Nephron progenitor cell (in vitro differentiated cells): ENCODE results near the gene PRPS1.
"Not testable (repeated sequence)": the region's sequence is repeated elsewhere in the genome, so short reads cannot be mapped to it uniquely, and the experiment has no call there.

Source experiments
- DNase-seq: peaks from one replicate; pipeline ENCODE4 v3.0.0; 2021
- H3K27ac Mint-ChIP-seq: 2 replicates; pipeline ENCODE4 v1.8.0; 2021; ENCODE audit warnings: mild to moderate bottlenecking, moderate library complexity, mixed read lengths
- H3K27me3 Mint-ChIP-seq: 2 replicates; pipeline ENCODE4 v1.8.0; 2021; ENCODE audit warnings: mild to moderate bottlenecking, low read depth, mixed read lengths; ENCODE audit not compliant: poor library complexity
- H3K36me3 Mint-ChIP-seq: 2 replicates; pipeline ENCODE4 v1.8.0; 2021; ENCODE audit warnings: low read depth, mixed read lengths
- H3K4me1 Mint-ChIP-seq: 2 replicates; pipeline ENCODE4 v1.8.0; 2021; ENCODE audit warnings: mixed read lengths
- H3K4me3 Mint-ChIP-seq: 2 replicates; pipeline ENCODE4 v1.8.0; 2021; ENCODE audit warnings: mild to moderate bottlenecking, moderate library complexity, mixed read lengths
- H3K9me3 Mint-ChIP-seq: 2 replicates; pipeline ENCODE4 v1.8.0; 2021; ENCODE audit warnings: mild to moderate bottlenecking, moderate library complexity, mixed read lengths
- CTCF ChIP-seq: fragments of 200-600 bp; sonication (generic); IDR thresholded peaks from 2 replicates; pipeline ENCODE4 v1.5.0; 2021; ENCODE audit warnings: antibody characterized with exemption

PRPS1 gene

GRCh38 chrX:107667426-107667825 is 39.1 kb downstream of the PRPS1 start:
- Mint-ChIP-seq H3K36me3 (peaks cover 16% of the 10 kb centered on the region), H3K27ac (no peak overlapping the region), H3K4me3 (no peak overlapping the region), H3K9me3 (peaks cover 42% of the 10 kb centered on the region), H3K27me3 (peaks cover 18% of the 10 kb centered on the region), H3K4me1 (peaks cover 23% of the 10 kb centered on the region)
- DNase-seq: no peak
- no peak for TF ChIP-seq CTCF

GRCh38 chrX:107668710-107669109 is 40.4 kb downstream of the PRPS1 start:
- H3K4me3 Mint-ChIP-seq, H3K27ac Mint-ChIP-seq, DNase-seq: not testable (repeated sequence)
- Mint-ChIP-seq H3K4me1 (peaks cover 24% of the 10 kb centered on the region), H3K9me3 (peaks cover 46% of the 10 kb centered on the region), H3K36me3 (peaks cover 16% of the 10 kb centered on the region), H3K27me3 (peaks cover 14% of the 10 kb centered on the region)

- no peak overlapping the region for H3K27ac Mint-ChIP-seq
- H3K27me3 Mint-ChIP-seq: peaks cover 14% of the 10 kb centered on the region
- H3K36me3 Mint-ChIP-seq: peaks cover 16% of the 10 kb centered on the region
- peaks cover 26% of the 10 kb centered on the region for H3K4me1 Mint-ChIP-seq
- no peak for DNase-seq
- peaks cover 45% of the 10 kb centered on the region for H3K9me3 Mint-ChIP-seq
- no peak for TF ChIP-seq CTCF
- H3K4me3 Mint-ChIP-seq: peak overlapping the region; percentile 49
Measured at GRCh38 chrX:107669261-107669660, 41.0 kb downstream of the PRPS1 start.

- Mint-ChIP-seq H3K4me3 (no peak overlapping the region), H3K27ac (no peak overlapping the region), H3K4me1 (peaks cover 34% of the 10 kb centered on the region), H3K9me3 (peaks cover 48% of the 10 kb centered on the region), H3K27me3 (peaks cover 21% of the 10 kb centered on the region), H3K36me3 (peaks cover 16% of the 10 kb centered on the region)
- no peak for TF ChIP-seq CTCF
- DNase-seq: no peak
Measured at GRCh38 chrX:107669885-107670628, 41.7 kb downstream of the PRPS1 start.

- not testable (repeated sequence) for H3K27ac Mint-ChIP-seq, H3K4me3 Mint-ChIP-seq, DNase-seq
- H3K4me1 Mint-ChIP-seq: peaks cover 44% of the 10 kb centered on the region
- H3K36me3 Mint-ChIP-seq: peaks cover 12% of the 10 kb centered on the region
- peaks cover 19% of the 10 kb centered on the region for H3K27me3 Mint-ChIP-seq
- H3K9me3 Mint-ChIP-seq: peaks cover 52% of the 10 kb centered on the region
Measured at GRCh38 chrX:107671256-107671655, 42.9 kb downstream of the PRPS1 start.

- Mint-ChIP-seq H3K36me3 (no peaks in the 10 kb centered on the region), H3K4me1 (peaks cover 62% of the 10 kb centered on the region), H3K4me3 (no peak overlapping the region), H3K9me3 (peaks cover 39% of the 10 kb centered on the region), H3K27ac (no peak overlapping the region), H3K27me3 (peaks cover 13% of the 10 kb centered on the region)
- peak; percentile 51 for DNase-seq
- TF ChIP-seq CTCF: peak; percentile 51
Measured at GRCh38 chrX:107672955-107673378, 44.7 kb downstream of the PRPS1 start.

- Mint-ChIP-seq H3K36me3 (no peaks in the 10 kb centered on the region), H3K27me3 (peaks cover 15% of the 10 kb centered on the region), H3K9me3 (peaks cover 43% of the 10 kb centered on the region), H3K27ac (peak overlapping the region; percentile 59), H3K4me1 (peaks cover 66% of the 10 kb centered on the region), H3K4me3 (no peak overlapping the region)
- TF ChIP-seq CTCF: no peak
- DNase-seq: no peak
Measured at GRCh38 chrX:107673431-107673830, 45.1 kb downstream of the PRPS1 start.
